Tibial nerve (tissue), 4 donors: ENCODE data around the gene SCRG1. TPM values are rescaled to one million over a fixed set of nuclear protein-coding genes. Genes with fewer than 3 reads are reported as not detected.

Experiments
- DNase-seq, 2 donors: peaks; one replicate each; pipeline ENCODE4 v3.0.0-alpha.2; 2019; ENCODE audit warnings: low spot score in 2 of 2
- H3K27ac ChIP-seq, 4 donors: fragments of 200-600 bp; sonication (generic) in 3 of 4; one replicate each; pipeline ENCODE4 v1.5.1; 2017 to 2019; ENCODE audit warnings: mild to moderate bottlenecking in 1 of 4
- H3K27me3 ChIP-seq, 2 donors: fragments of 200-600 bp; sonication (generic) in 1 of 2; one replicate each; pipeline versions ENCODE4 v1.5.1 to v1.6.0; 2017 to 2019
- H3K36me3 ChIP-seq, 3 donors: fragments of 200-600 bp; sonication (generic); one replicate each; pipeline ENCODE4 v1.5.1; 2018 to 2019
- H3K4me1 ChIP-seq, 4 donors: fragments of 200-600 bp; sonication (generic) in 3 of 4; one replicate each; pipeline ENCODE4 v1.5.1; 2017 to 2019
- H3K4me3 ChIP-seq, 4 donors: fragments of 200-600 bp; sonication (generic) in 3 of 4; one replicate each; pipeline ENCODE4 v1.5.1; 2017 to 2019; ENCODE audit warnings: mild to moderate bottlenecking in 1 of 4, moderate library complexity in 1 of 4
- H3K9me3 ChIP-seq, 4 donors: fragments of 200-600 bp; sonication (generic) in 3 of 4; one replicate each; pipeline ENCODE4 v1.5.1; 2017 to 2019
- CTCF ChIP-seq, 5 experiments: fragments of 200-600 bp in 3 of 5; fragments of 450-650 bp in 2 of 5; sonication (generic) in 3 of 5; IDR thresholded peaks; one replicate each; pipeline ENCODE4 v1.5.1; 2016 to 2019; ENCODE audit warnings: antibody characterized with exemption in 5 of 5, mild to moderate bottlenecking in 3 of 5, moderate library complexity in 2 of 5
- EP300 ChIP-seq, 2 donors: sonication (generic); formaldehyde crosslinking; IDR thresholded peaks; one replicate each; pipeline ENCODE4 v1.6.1; 2017; ENCODE audit warnings: antibody characterized with exemption in 2 of 2, mild to moderate bottlenecking in 1 of 2
- POLR2A ChIP-seq, 2 donors: fragments of 450-650 bp; IDR thresholded peaks; one replicate each; pipeline ENCODE4 v1.6.1; 2017; ENCODE audit warnings: antibody characterized with exemption in 2 of 2, mild to moderate bottlenecking in 2 of 2, moderate library complexity in 2 of 2
- WGBS, 2 donors: methylation state at CpG; one replicate each; pipeline ENCODE4 v1.1.5; 2018; 5-methylcytosine and 5-hydroxymethylcytosine counted together
- total RNA-seq, 4 donors: library from RNA; depleted of rRNA; stranded (reverse); fragments of >200 nt; gene quantifications; one replicate each; pipeline ENCODE4 v1.1.0, GENCODE V29; 2016

Gene SCRG1
- total RNA-seq, 4 donors from 2014 or later = 0.21 to 2.2 (median 0.59) TPM

- no peak for TF ChIP-seq EP300 (IDR thresholded peaks at IDR 0.05)
- TF ChIP-seq CTCF (IDR thresholded peaks at IDR 0.05) = no peak
- no peak for TF ChIP-seq POLR2A (IDR thresholded peaks at IDR 0.05)
- no peak for DNase-seq
- H3K36me3 ChIP-seq = peaks cover 0 to 50% (median 0%) of the 10 kb centered on the region in 3 donors
- H3K4me3 ChIP-seq = no peak overlapping the region
- no peaks in the 10 kb centered on the region for H3K4me1 ChIP-seq
- WGBS, 2 donors = 92 to 95% methylated on average over 3 of the region's 3 CpGs
- peaks cover 0 to 7% (median 0%) of the 10 kb centered on the region in 4 donors for H3K9me3 ChIP-seq
- no peaks in the 10 kb centered on the region for H3K27me3 ChIP-seq
- no peak overlapping the region for H3K27ac ChIP-seq
Measured at GRCh38 chr4:173440888-173441287, 42.0 kb upstream of the SCRG1 start.

GRCh38 chr4:173436771-173437265 is 37.9 kb upstream of the SCRG1 start:
- TF ChIP-seq CTCF (IDR thresholded peaks at IDR 0.05) = no peak
- TF ChIP-seq EP300 (IDR thresholded peaks at IDR 0.05) = no peak
- no peak for TF ChIP-seq POLR2A (IDR thresholded peaks at IDR 0.05)
- no peak overlapping the region for H3K4me3 ChIP-seq
- no peak for DNase-seq
- peaks cover 0 to 28% (median 0%) of the 10 kb centered on the region in 3 donors for H3K36me3 ChIP-seq
- H3K4me1 ChIP-seq = no peaks in the 10 kb centered on the region
- 66 to 77% methylated on average over 6 of the region's 6 CpGs for WGBS, 2 donors
- no peak overlapping the region for H3K27ac ChIP-seq
- no peaks in the 10 kb centered on the region for H3K27me3 ChIP-seq
- peaks cover 0 to 7% (median 0%) of the 10 kb centered on the region in 4 donors for H3K9me3 ChIP-seq

- Histone ChIP-seq H3K36me3 (peaks cover 0 to 24% (median 0%) of the 10 kb centered on the region in 3 donors), H3K27me3 (no peaks in the 10 kb centered on the region), H3K27ac (no peak overlapping the region), H3K4me1 (no peaks in the 10 kb centered on the region), H3K9me3 (peaks cover 0 to 7% (median 0%) of the 10 kb centered on the region in 4 donors), H3K4me3 (no peak overlapping the region)
- DNase-seq = no peak
- 21 to 30% methylated on average over 5 of the region's 5 CpGs for WGBS, 2 donors
- no peak for TF ChIP-seq EP300 (IDR thresholded peaks at IDR 0.05)
- TF ChIP-seq POLR2A (IDR thresholded peaks at IDR 0.05) = no peak
- no peak for TF ChIP-seq CTCF (IDR thresholded peaks at IDR 0.05)
Measured at GRCh38 chr4:173436149-173436579, 37.2 kb upstream of the SCRG1 start.

GRCh38 chr4:173434231-173434630 is 35.3 kb upstream of the SCRG1 start:
- 89 to 91% methylated on average over 7 of the region's 7 CpGs for WGBS, 2 donors
- TF ChIP-seq CTCF (IDR thresholded peaks at IDR 0.05) (no peak), EP300 (IDR thresholded peaks at IDR 0.05) (no peak), POLR2A (IDR thresholded peaks at IDR 0.05) (no peak)
- Histone ChIP-seq H3K4me3 (no peak overlapping the region), H3K9me3 (peaks cover 0 to 6% (median 0%) of the 10 kb centered on the region in 4 donors), H3K27ac (no peak overlapping the region), H3K4me1 (no peaks in the 10 kb centered on the region), H3K36me3 (peaks cover 0 to 22% (median 0%) of the 10 kb centered on the region in 3 donors), H3K27me3 (no peaks in the 10 kb centered on the region)
- DNase-seq = no peak

- no peak for DNase-seq
- Histone ChIP-seq H3K4me3 (no peak overlapping the region), H3K27ac (no peak overlapping the region), H3K4me1 (no peaks in the 10 kb centered on the region), H3K36me3 (peaks cover 0 to 15% (median 0%) of the 10 kb centered on the region in 3 donors), H3K27me3 (no peaks in the 10 kb centered on the region), H3K9me3 (no peaks in the 10 kb centered on the region)
- TF ChIP-seq POLR2A (IDR thresholded peaks at IDR 0.05) = no peak
- TF ChIP-seq CTCF (IDR thresholded peaks at IDR 0.05) = no peak
- TF ChIP-seq EP300 (IDR thresholded peaks at IDR 0.05) = no peak
- WGBS, 2 donors = 79 to 86% methylated on average over 3 of the region's 3 CpGs
Measured at GRCh38 chr4:173433447-173433846, 34.5 kb upstream of the SCRG1 start.
